IMR-90 (cell line): ENCODE results near the gene POU6F1. TPM values are rescaled to one million over a fixed set of nuclear protein-coding genes. Genes with fewer than 3 reads are reported as not detected.

Source experiments
- ATAC-seq: fragments of 200-7000 bp; cut with Tn5 transposase; 2 replicates; pipeline ENCODE4 v1.9.1; 2020; ENCODE audit warnings: low read depth, mild to moderate bottlenecking, moderate library complexity
- BruUV-seq: library from RNA; stranded (reverse); fragments of 400-500 nt; replicated peaks from 2 replicates; lab custom pipeline; 2021; lab: Mats Ljungman, UMichigan
- CTCF ChIA-PET: fragments of 300-600 bp; formaldehyde crosslinking; extraction: SDS; loops from one replicate; lab custom pipeline; 2021; ENCODE audit warnings: antibody characterized with exemption; lab: Yijun Ruan, JAX
- POLR2A ChIA-PET: fragments of 300-600 bp; sonication (Branson Sonifier 250); formaldehyde crosslinking; loops from one replicate; lab custom pipeline; 2022; ENCODE audit warnings: antibody characterized with exemption; ENCODE audit not compliant: unreplicated experiment; lab: Charles Lee
- DNase-seq: peaks from one replicate; pipeline ENCODE4 v3.0.0; 2013
- H2AFZ ChIP-seq: replicated peaks from 2 replicates; pipeline ENCODE3; 2013; ENCODE audit warnings: low read length, mild to moderate bottlenecking; ENCODE audit not compliant: poor library complexity
- H2AK5ac ChIP-seq: 2 replicates; pipeline ENCODE4 v1.6.1; 2013; ENCODE audit warnings: low read depth, low read length, inconsistent platforms
- H2AK9ac ChIP-seq: replicated peaks from 2 replicates; pipeline ENCODE3; 2013; ENCODE audit warnings: mild to moderate bottlenecking, low read depth, low read length, moderate library complexity; ENCODE audit not compliant: poor library complexity
- H2BK120ac ChIP-seq: 2 replicates; pipeline ENCODE4 v1.6.1; 2013; ENCODE audit warnings: low read depth, low read length, inconsistent platforms
- H2BK15ac ChIP-seq: 3 replicates; pipeline ENCODE4 v1.6.1; 2013; ENCODE audit warnings: low read depth, low read length, inconsistent platforms
- H2BK20ac ChIP-seq: 2 replicates; pipeline ENCODE4 v1.6.1; 2013; ENCODE audit warnings: low read depth, mild to moderate bottlenecking, inconsistent platforms, low read length, moderate library complexity
- H2BK5ac ChIP-seq: 2 replicates; pipeline ENCODE4 v1.6.1; 2013; ENCODE audit warnings: mild to moderate bottlenecking, low read depth, low read length, inconsistent platforms; ENCODE audit not compliant: poor library complexity, severe bottlenecking
- H3K14ac ChIP-seq: replicated peaks from 2 replicates; pipeline ENCODE4 v1.6.1; 2013; ENCODE audit warnings: low read depth, low read length, inconsistent platforms
- H3K18ac ChIP-seq: 2 replicates; pipeline ENCODE4 v1.6.1; 2013; ENCODE audit warnings: low read depth, low read length, control low read depth
- H3K23ac ChIP-seq: 2 replicates; pipeline ENCODE4 v1.6.1; 2013; ENCODE audit warnings: low read depth, low read length, inconsistent platforms
- H3K27ac ChIP-seq: 2 replicates; pipeline ENCODE4 v1.5.1; 2013; ENCODE audit warnings: mild to moderate bottlenecking, control low read depth, low read length; ENCODE audit not compliant: insufficient read depth
- H3K27me3 ChIP-seq: 2 replicates; pipeline ENCODE4 v1.6.1; 2013; ENCODE audit warnings: low read length; ENCODE audit not compliant: control insufficient read depth, insufficient read depth
- H3K36me3 ChIP-seq: 2 replicates; pipeline ENCODE4 v1.6.1; 2013; ENCODE audit warnings: low read length, mixed read lengths; ENCODE audit not compliant: control insufficient read depth, insufficient read depth
- H3K4ac ChIP-seq: 2 replicates; pipeline ENCODE4 v1.6.1; 2013; ENCODE audit warnings: low read depth, low read length, inconsistent platforms
- H3K4me1 ChIP-seq: 2 replicates; pipeline ENCODE4 v1.6.1; 2013; ENCODE audit warnings: low read length, mixed read lengths; ENCODE audit not compliant: control insufficient read depth, insufficient read depth
- H3K4me2 ChIP-seq: 2 replicates; pipeline ENCODE4 v1.6.1; 2013; ENCODE audit warnings: low read depth, mild to moderate bottlenecking, control low read depth, low read length, moderate library complexity
- H3K4me3 ChIP-seq: 2 replicates; pipeline ENCODE4 v1.5.1; 2013; ENCODE audit warnings: low read depth, mild to moderate bottlenecking, control low read depth, low read length, moderate library complexity; ENCODE audit not compliant: insufficient read depth
- H3K56ac ChIP-seq: 2 replicates; pipeline ENCODE4 v1.6.1; 2013; ENCODE audit warnings: low read length, inconsistent platforms; ENCODE audit not compliant: insufficient read depth; ENCODE audit errors: extremely low read depth
- H3K79me1 ChIP-seq, 2 experiments: 2 replicates each; pipeline ENCODE4 v1.6.1; 2013; ENCODE audit warnings: low read length in 2 of 2, inconsistent platforms in 1 of 2, low read depth in 1 of 2
- H3K9ac ChIP-seq: 2 replicates; pipeline ENCODE4 v1.6.1; 2013; ENCODE audit warnings: low read depth, low read length, control low read depth
- H3K9me1 ChIP-seq: 2 replicates; pipeline ENCODE4 v1.6.1; 2013; ENCODE audit warnings: low read length, inconsistent platforms; ENCODE audit not compliant: insufficient read depth
- H3K9me3 ChIP-seq: 2 replicates; pipeline ENCODE4 v1.6.1; 2013; ENCODE audit warnings: low read length; ENCODE audit not compliant: control insufficient read depth, insufficient read depth
- H4K20me1 ChIP-seq: 2 replicates; pipeline ENCODE4 v1.6.1; 2013; ENCODE audit warnings: low read length, inconsistent platforms; ENCODE audit not compliant: insufficient read depth
- H4K5ac ChIP-seq: 2 replicates; pipeline ENCODE4 v1.6.1; 2013; ENCODE audit warnings: mild to moderate bottlenecking, low read depth, low read length, control low read depth
- H4K8ac ChIP-seq, 2 experiments: 2 replicates each; pipeline ENCODE4 v1.6.1; 2013; ENCODE audit warnings: low read depth in 2 of 2, low read length in 2 of 2, control low read depth in 1 of 2, inconsistent platforms in 1 of 2
- H4K91ac ChIP-seq: 2 replicates; pipeline ENCODE4 v1.6.1; 2013; ENCODE audit warnings: low read depth, low read length, inconsistent platforms; ENCODE audit not compliant: insufficient read depth
- RCOR1 ChIP-seq: IDR thresholded peaks from 2 replicates; pipeline ENCODE4 v1.6.1; 2012; ENCODE audit warnings: mild to moderate bottlenecking, low read length, improper control_type of control experiment; ENCODE audit not compliant: insufficient replicate concordance
- WGBS, 2 experiments: methylation state at CpG; one replicate each; pipeline versions ENCODE4 v1.1.5 to v1.1.7; 2013; ENCODE audit warnings: missing lambda C conversion rate in 2 of 2; ENCODE audit not compliant: insufficient read length in 1 of 2; ENCODE audit errors: extremely low coverage in 2 of 2; 5-methylcytosine and 5-hydroxymethylcytosine counted together
- dilution Hi-C: fragments of 300-500 bp; cut with HindIII; formaldehyde crosslinking; loops from one replicate; pipeline ENCODE4 v1.14.3; 2018; ENCODE audit warnings: low sequenced_read_pairs; ENCODE audit not compliant: unreplicated experiment
- in situ Hi-C: fragments of 300-500 bp; cut with MboI; formaldehyde crosslinking; loops from 3 replicates; pipeline ENCODE4 v1.14.3; 2019; ENCODE audit warnings: low sequenced_read_pairs, inconsistent platforms, mixed read lengths
- intact Hi-C: fragments of 100-400 bp; cut with micrococcal nuclease; formaldehyde crosslinking; loops from 2 replicates; pipeline ENCODE4 v1.10.0; 2022
- polyA plus RNA-seq, 3 experiments: library from polyadenylated mRNA; depleted of rRNA; stranded (reverse); fragments of >200 nt; gene quantifications; 2 replicates each; pipeline ENCODE4 v1.2.3, GENCODE V29; 2012; ENCODE audit warnings: low replicate concordance in 1 of 3
- total RNA-seq: library from RNA; depleted of rRNA; stranded (reverse); fragments of >200 nt; gene quantifications from 2 replicates; pipeline ENCODE4 v1.2.3, GENCODE V29; 2012

Gene POU6F1
- total and polyA plus RNA-seq, 2 of the 4 experiments (the other 2 are of a cell fraction): 0.90 to 3.6 TPM

DNA sequence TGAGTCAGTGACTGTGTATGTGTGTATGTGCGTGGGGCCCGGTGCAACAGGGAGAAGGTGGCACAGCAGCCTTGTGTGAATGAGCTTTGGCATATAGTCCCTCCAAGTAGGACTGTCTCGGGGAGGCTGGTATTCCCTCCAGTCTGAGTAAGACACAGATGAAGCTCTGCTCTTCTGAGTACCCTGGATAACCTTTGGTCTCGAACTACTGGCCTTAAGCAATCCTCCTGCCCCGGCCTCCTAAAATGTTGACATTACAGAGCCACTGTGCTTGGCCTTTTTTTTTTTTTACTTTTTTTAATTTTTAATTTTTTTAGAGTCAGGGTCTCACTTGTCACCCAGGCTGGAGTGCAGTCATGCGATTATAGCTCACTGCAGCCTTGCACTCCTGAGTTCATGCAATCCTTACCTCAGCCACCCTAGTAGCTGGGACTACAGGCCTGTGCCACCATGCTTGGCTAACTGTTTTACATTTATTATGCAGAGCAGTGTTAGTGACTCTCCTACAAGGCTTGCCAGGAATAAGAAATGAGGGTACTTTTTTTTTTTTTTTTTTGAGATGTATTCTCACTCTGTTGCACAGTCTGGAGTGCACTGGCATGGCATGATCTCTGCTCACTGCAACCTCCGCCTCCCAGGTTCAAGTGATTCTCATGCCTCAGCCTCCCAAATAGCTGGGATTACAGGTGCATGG, 11.4 kb upstream of the POU6F1 start:
- ATAC-seq (no peak), DNase-seq (no peak)
- ChIA-PET POLR2A (no interaction called here), CTCF (no interaction called here)
- no peak overlapping the region for H3K14ac ChIP-seq
- H3K4me2 ChIP-seq: no peak overlapping the region
- intact Hi-C loops: no loop called here
- no peak overlapping the region for H3K4ac ChIP-seq
- no peak overlapping the region for H3K4me3 ChIP-seq
- no peak overlapping the region for H2BK5ac ChIP-seq
- no peak overlapping the region for H2BK120ac ChIP-seq
- H4K5ac ChIP-seq: no peak overlapping the region
- no peak for TF ChIP-seq RCOR1
- H3K27me3 ChIP-seq: no peaks in the 10 kb centered on the region
- no peaks in the 10 kb centered on the region for H3K4me1 ChIP-seq
- whole genome bisulfite sequencing, 2 experiments: 65% methylated on average over 2 of the region's 7 CpGs; no CpG with 5 or more reads in 1 of the 2 experiments
- no peak overlapping the region for H2AK5ac ChIP-seq
- no peak overlapping the region for H3K23ac ChIP-seq
- H2AK9ac ChIP-seq: no peak overlapping the region
- H2BK20ac ChIP-seq: no peak overlapping the region
- no peak overlapping the region for H3K27ac ChIP-seq
- dilution Hi-C loops: no loop called here
- no peak overlapping the region for H4K91ac ChIP-seq
- H3K9me1 ChIP-seq: peaks cover 3% of the 10 kb centered on the region
- in situ Hi-C loops: no loop called here
- no peak overlapping the region for H4K8ac ChIP-seq
- no TSS peak for BruUV-seq
- H3K9ac ChIP-seq: no peak overlapping the region
- no peaks in the 10 kb centered on the region for H3K36me3 ChIP-seq
- no peak overlapping the region for H2BK15ac ChIP-seq
- no peak overlapping the region for H3K18ac ChIP-seq
- no peaks in the 10 kb centered on the region for H3K79me1 ChIP-seq
- H2AFZ ChIP-seq: no peak overlapping the region
- H4K20me1 ChIP-seq: no peaks in the 10 kb centered on the region
- H3K9me3 ChIP-seq: no peaks in the 10 kb centered on the region
- no peak overlapping the region for H3K56ac ChIP-seq
